ENCODE measurements around the gene RAI14.

Gene RAI14

GRCh38 chr5:34626036-34626435 lies 30.1 kb upstream of the RAI14 start:
- TF ChIP-seq, protein P1, sequence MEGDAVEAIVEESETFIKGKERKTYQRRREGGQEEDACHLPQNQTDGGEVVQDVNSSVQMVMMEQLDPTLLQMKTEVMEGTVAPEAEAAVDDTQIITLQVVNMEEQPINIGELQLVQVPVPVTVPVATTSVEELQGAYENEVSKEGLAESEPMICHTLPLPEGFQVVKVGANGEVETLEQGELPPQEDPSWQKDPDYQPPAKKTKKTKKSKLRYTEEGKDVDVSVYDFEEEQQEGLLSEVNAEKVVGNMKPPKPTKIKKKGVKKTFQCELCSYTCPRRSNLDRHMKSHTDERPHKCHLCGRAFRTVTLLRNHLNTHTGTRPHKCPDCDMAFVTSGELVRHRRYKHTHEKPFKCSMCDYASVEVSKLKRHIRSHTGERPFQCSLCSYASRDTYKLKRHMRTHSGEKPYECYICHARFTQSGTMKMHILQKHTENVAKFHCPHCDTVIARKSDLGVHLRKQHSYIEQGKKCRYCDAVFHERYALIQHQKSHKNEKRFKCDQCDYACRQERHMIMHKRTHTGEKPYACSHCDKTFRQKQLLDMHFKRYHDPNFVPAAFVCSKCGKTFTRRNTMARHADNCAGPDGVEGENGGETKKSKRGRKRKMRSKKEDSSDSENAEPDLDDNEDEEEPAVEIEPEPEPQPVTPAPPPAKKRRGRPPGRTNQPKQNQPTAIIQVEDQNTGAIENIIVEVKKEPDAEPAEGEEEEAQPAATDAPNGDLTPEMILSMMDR (conservative IDR thresholded peaks at IDR 0.05) = no peak
- H3K27ac ChIP-seq = no peak overlapping the region

GRCh38 chr5:34626751-34627150 lies 29.4 kb upstream of the RAI14 start:
- H3K27ac ChIP-seq = no peak overlapping the region
- TF ChIP-seq, protein P1 (conservative IDR thresholded peaks at IDR 0.05) = no peak

- TF ChIP-seq, protein P1 (conservative IDR thresholded peaks at IDR 0.05) = no peak
- no peak overlapping the region for H3K27ac ChIP-seq
These were observed 28.3 kb upstream of the RAI14 start for GRCh38 chr5:34627794-34628193.

DNA sequence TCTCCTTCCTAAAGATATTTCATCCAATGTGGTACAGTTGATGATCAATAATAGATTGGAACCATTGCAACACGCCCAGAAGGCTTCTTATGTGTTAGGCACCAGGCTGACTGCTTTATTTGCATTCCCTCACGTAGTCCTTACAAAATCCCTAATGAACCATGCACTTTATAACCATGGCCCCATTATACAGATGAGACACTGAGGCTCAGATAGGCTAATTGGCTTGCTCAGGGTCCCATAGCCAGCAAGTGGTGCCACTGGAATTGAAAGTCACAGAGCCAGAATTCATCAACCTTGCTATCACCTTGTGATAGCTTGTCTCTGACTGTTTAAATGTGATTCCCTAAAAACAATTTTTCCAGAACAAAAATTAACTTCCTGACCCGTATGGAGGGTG lies 27.8 kb upstream of the RAI14 start:
- TF ChIP-seq, protein P1 (conservative IDR thresholded peaks at IDR 0.05) = no peak
- no peak overlapping the region for H3K27ac ChIP-seq

DNA sequence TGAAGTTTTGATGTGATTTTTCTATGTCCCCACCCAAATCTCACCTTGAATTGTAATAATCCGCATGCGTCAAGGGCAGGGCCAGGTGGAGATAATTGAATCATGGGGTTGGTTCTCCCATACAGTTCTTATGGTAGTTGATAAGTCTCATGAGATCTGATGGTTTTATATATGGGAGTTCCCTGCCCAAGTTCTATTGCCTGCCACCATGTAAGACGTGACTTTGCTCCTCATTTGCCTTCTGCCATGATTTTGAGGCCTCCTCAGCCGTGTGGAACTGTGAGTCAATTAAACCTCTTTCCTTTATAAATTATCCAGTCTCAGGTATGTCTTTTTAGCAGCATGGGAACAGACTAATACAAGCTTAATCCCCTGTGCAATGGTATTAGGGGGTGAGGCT lies 25.5 kb upstream of the RAI14 start:
- TF ChIP-seq, protein P1 (conservative IDR thresholded peaks at IDR 0.05) = no peak
- H3K27ac ChIP-seq = no peak overlapping the region

GRCh38 chr5:34632807-34633422 lies 23.2 kb upstream of the RAI14 start:
- H3K27ac ChIP-seq = no peak overlapping the region

DNA sequence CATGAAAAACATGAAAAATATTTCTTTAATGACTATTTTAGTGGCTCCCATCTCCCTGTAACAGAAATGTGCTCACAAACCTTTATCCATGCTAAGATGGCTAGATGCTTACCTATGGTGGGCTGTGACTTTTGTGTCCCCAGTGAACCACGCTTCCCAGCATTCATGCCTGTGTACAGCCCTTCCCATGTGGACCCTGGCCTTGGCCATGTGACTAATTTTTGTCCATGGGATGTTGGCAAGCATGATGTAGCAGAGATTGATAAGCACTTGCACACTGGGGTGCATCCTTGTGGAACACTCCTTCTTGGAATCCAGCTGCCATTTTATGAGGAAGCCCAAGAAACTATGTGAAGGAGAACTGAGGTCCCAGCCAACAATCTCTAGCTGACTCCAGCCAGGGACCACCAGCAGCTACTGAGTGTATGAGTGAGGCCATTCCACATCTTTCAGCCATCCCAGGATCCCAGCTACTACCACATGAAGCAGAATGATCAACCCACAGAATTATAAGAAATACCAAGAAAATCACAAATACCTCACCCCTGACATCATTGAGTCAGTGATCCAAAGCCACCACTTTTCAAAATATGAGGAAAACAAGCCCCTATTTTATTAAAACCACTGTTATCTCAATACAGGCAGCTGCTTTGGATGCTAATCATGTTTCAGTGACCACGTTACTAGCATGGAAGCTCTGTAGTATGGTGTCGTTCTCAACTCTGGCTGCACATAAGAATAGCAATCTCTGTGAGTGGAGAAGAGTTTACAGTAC lies 16.1 kb upstream of the RAI14 start:
- no peak overlapping the region for H3K27ac ChIP-seq
- TF ChIP-seq, protein P1 (conservative IDR thresholded peaks at IDR 0.05) = no peak

More at GRCh38 chr5:34632807-34633422, 23.2 kb upstream of the RAI14 start:
- TF ChIP-seq, protein P1 (conservative IDR thresholded peaks at IDR 0.05) = no peak

All from VCaP (cell line).